Measurements from ENCODE around the gene FAM53B.
"Not testable (repeated sequence)": the region's sequence is repeated elsewhere in the genome, so short reads cannot be mapped to it uniquely, and the experiment has no call there.

DNA sequence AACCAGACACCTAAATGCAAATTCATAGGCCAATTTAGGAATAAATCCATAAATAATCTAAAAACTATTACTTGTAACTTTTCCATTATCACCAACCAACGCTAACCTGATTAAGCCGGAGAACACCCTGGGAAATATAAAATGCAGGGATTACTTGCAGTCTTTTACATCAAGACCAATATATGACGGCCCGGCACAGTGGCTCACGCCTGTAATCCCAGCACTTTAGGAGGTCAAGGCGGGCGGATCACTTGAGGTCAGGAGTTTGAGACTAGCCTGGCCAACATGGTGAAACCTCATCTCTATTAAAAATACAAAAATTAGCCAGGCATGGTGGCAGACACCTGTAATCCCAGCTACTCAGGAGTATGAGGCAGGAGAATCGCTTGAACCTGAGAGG is 2.3 kb upstream of the FAM53B start:
- TF ChIP-seq, protein P1, sequence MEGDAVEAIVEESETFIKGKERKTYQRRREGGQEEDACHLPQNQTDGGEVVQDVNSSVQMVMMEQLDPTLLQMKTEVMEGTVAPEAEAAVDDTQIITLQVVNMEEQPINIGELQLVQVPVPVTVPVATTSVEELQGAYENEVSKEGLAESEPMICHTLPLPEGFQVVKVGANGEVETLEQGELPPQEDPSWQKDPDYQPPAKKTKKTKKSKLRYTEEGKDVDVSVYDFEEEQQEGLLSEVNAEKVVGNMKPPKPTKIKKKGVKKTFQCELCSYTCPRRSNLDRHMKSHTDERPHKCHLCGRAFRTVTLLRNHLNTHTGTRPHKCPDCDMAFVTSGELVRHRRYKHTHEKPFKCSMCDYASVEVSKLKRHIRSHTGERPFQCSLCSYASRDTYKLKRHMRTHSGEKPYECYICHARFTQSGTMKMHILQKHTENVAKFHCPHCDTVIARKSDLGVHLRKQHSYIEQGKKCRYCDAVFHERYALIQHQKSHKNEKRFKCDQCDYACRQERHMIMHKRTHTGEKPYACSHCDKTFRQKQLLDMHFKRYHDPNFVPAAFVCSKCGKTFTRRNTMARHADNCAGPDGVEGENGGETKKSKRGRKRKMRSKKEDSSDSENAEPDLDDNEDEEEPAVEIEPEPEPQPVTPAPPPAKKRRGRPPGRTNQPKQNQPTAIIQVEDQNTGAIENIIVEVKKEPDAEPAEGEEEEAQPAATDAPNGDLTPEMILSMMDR (conservative IDR thresholded peaks at IDR 0.05) = not testable (repeated sequence)
- not testable (repeated sequence) for TF ChIP-seq EZH2 (IDR thresholded peaks at IDR 0.05; ENCODE audit: low read depth)
